NOMO-1 (cell line): Measurements from ENCODE around the gene CUX1.
"Not testable (repeated sequence)": the region's sequence is repeated elsewhere in the genome, so short reads cannot be mapped to it uniquely, and the experiment has no call there.

Experiments used
- DNase-seq, 2 experiments: peaks; one replicate each; lab custom pipeline; 2025; ENCODE audit not compliant: unreplicated experiment in 2 of 2; lab: John Stamatoyannopoulos, UW

CUX1 gene

DNA sequence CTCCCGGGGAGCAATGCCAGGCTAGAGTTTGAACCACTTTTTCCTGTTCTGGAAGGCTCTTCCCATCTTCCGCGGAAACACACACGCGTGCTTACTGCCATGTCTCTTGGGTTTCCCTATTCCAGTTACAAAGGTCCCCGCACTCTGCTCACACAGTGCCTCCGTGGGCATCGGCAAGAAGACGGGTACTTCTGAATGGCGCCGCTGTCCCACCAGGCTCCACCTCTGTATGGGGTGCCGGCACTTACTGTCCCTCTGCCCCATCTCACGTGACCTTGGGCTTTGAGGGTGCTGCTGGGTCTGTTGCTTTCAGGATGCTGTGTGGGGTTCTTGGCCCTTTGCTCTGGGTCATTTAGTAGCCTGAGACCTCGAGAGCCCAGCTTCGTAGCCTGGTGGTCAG lies 298.5 kb downstream of the CUX1 start:
- DNase-seq, result no peak

DNA sequence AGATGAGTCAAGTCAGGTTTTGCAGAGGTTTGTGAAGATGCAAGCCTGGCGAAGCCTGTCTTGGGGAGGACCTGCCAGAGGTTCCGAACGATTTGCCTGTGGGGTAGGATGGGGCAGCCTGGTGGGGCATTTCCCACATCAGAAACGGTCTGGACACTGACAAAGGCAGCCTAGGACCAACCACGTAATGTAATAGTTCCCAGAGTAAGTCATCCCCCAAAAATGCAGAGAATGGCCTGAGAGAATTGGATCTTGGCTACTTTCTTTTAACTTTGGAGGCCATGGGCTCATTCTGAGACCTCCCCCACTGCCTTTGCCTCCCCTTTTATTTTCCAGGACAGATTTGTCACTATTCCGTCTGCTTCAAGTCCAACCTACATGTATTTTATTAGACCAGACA lies 300.3 kb downstream of the CUX1 start:
- no peak for DNase-seq

- no peak for DNase-seq
Observed at GRCh38 chr7:102119213-102119651, 301.8 kb downstream of the CUX1 start.

DNA sequence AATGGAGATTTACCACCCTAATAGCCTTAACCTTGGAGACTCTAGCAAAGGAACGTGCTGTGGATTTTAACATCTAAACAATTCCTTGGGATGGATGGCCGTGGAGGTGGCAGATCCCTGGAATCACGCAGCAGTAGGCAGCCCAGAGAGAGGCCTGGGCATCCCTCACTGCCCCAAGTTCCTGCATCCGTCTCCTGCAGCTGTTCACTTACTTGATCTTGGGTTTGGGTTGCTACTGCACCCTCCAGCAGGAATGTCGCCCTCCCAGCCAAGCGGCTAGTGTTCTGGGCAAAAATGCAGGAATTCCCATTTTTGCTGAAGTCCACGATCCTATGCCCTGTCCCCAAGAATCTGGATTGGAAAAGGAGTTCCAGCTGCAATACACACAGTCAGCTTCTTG lies 302.5 kb downstream of the CUX1 start:
- DNase-seq, result no peak

DNA sequence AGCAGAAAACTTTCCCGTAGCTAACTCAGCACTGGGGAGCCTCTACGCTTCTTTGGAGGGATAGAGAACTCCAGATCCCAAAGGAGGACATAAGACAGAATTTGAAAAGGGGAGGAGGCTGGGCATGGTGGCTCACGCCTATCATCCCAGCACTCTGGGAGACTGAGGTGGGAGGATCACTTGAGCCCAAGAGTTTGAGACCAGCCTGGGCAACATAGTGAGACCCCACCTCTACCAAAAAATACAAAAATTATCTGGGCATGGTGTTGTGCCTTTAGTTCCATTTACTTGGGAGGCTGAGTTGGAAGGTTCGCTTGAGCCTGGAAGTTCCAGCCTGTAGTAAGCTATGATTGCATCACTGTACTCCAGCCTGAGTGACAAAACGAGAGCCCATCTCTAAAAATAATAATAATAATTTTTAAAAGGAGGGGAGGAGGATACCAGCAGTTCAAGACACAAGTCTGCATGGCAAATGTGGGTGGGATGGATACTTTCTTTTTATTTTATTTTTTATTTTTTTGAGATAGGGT lies 303.3 kb downstream of the CUX1 start:
- no peak for DNase-seq

DNA sequence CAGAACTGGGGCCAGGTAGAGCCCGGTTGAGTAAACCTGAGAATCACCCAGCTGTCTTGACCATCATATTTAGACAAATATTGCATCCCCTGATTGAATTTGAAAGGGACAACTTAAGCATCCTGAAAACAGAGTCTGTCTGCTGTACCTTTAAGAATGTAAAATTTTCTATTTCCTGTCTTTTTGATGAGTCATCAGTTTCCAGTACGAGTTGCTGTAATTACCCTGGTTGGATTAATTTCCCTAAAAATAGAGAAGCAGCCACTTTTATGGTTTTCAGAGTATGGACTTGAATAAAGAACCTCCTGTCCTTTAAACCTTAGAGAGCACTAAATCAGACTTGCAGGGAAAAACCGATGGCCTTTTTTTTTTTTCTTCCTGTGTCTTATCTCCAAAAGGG lies 304.6 kb downstream of the CUX1 start:
- DNase-seq, result peak; percentile 53 to 99

DNA sequence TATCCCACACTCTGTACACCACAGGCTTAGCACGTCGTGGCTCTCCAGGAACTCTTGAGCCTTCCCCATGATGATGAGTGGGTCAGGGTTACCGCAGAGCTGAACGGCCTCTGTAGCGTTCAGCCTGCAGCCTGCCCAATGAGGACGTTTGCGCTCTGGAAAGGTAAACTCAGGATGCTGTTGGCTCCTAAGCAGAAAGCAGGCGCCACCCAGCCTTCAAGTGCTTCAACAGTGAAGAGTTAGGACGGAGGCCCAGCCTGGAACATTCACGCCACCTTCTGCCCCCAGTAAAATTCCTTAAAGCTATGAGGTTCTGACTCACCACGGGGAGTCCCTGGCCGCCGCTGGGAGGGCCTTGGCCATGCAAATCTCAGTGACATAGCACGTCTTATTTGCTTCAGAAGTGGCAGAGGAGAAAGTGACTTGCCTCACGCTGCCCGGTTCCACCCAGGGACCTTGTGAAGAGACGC lies 307.7 kb downstream of the CUX1 start:
- DNase-seq, result no peak

DNA sequence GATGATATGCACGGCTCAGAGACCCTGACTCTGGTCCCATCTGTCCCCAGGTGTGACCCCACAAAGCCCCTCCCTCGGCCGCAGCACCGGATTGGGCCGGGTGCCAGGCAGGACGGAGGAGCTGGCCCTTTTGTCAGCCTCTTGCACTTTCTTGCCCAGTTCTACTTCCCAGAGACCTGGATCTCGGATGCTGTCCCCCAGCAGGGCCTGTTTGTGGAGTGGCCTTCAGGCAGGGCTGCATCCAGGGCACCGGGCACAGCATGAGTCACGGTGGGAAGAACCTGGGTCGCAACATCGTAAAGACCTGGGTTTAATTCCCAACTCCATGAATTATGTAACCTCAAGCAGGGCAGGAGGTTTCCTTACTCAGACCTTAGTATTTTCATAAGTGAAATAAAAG lies 310.9 kb downstream of the CUX1 start:
- DNase-seq, result no peak

GRCh38 chr7:102129636-102130370 lies 312.4 kb downstream of the CUX1 start:
- no peak for DNase-seq

GRCh38 chr7:102132209-102132752 lies 314.9 kb downstream of the CUX1 start:
- DNase-seq, result peak; percentile 85 to 96

DNA sequence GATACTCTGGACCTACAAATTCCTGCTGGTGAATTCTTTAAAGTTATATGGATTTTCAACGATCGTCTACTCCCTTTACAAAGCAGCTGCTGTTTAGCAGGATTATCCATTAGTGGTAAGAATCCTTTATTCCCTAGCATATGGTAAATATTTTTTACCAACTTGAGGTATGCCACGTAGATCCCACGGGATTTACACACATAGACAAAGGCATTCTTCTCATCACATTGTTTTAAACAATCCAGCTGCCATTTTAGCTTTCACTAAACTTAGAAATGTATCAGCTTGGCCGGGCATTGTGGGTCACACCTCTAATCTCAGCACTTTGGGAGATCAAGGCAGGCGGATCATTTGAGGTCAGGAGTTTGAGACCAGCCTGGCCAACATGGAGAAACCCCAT lies 321.2 kb downstream of the CUX1 start:
- DNase-seq, result no peak

DNA sequence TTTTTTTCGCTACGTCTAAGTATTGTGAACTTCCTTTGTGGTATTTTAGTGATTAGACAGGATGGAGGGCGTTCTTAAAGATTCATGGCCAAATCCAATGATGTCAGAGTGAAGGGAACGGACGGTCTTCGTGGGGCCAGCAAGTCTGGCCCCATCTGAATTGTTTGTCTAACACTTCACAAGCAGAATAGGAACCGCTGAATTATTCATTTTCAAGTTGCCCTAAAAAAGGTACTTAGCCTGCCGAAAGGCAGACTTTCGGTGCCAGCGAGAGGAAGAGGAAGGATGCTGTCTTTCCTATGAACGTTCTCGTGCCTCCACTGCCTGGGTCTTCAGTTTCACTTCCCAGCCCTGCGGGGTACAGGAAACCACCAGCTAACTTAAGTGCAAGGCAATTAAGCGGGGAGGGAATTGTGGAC lies 323.5 kb downstream of the CUX1 start:
- DNase-seq, result peak; percentile 95 to 99

DNA sequence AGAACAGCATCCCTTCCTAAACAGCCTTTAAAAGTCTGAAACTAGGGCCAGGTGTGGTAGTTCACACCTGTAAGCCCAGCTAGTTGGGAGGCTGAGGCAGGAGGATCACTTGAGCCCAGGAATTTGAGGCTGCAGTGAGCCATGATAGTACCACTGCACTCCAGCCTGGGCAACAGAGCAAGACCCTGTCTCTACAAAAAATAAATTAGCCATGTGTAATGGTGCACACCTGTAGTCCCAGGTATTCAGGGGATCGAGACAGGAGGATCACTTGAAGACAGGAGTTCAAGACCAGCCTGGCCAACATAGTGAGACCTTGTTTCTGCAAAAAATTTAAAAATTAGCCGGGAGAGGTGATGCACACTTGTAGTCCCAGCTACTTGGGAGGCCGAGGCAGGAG lies 325.0 kb downstream of the CUX1 start:
- not testable (repeated sequence) for DNase-seq

DNA sequence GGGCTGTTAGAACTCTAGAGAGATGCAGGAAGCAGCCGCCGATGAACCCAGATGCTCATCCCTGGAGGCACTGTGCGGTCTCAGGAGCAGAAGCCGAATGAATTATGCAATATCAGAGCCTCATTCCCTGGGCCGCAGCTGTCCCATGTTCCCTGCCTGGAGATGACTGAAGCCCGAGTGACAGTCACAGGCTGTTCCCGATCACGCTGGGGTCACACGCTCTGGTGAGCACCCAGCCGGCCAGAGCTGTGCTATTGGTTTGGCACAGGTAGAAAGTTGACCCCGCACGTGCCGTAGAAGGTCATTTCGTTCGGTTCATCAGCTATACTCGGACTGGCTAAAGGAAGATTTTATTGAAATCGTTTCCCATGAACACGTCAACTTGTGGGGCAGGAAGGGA lies 328.7 kb downstream of the CUX1 start:
- no peak for DNase-seq

- peak; percentile 88 for DNase-seq
Observed at GRCh38 chr7:102147008-102147407, 329.6 kb downstream of the CUX1 start.

DNA sequence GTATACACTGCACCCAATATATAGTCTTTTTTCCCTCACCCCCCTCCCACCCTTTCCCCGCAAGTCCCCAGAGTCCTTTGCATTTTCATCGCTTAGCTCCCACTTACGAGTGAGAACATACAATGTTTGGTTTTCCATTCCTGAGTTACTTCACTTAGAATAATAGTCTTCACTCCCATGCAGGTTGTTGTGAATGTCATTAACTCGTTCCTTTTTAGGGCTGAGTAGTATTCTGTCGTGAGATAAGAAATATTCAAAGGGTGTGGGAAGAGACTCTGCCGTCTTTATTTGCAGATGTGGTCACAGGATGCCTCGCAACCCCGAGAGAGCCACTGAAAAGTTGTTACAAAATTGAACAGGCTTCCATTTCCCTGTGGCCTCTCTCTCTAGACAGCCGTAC lies 331.4 kb downstream of the CUX1 start:
- DNase-seq, result no peak

GRCh38 chr7:102149416-102149815 lies 332.0 kb downstream of the CUX1 start:
- DNase-seq, result no peak

- no peak for DNase-seq
Observed at GRCh38 chr7:102150266-102150665, 332.8 kb downstream of the CUX1 start.

DNA sequence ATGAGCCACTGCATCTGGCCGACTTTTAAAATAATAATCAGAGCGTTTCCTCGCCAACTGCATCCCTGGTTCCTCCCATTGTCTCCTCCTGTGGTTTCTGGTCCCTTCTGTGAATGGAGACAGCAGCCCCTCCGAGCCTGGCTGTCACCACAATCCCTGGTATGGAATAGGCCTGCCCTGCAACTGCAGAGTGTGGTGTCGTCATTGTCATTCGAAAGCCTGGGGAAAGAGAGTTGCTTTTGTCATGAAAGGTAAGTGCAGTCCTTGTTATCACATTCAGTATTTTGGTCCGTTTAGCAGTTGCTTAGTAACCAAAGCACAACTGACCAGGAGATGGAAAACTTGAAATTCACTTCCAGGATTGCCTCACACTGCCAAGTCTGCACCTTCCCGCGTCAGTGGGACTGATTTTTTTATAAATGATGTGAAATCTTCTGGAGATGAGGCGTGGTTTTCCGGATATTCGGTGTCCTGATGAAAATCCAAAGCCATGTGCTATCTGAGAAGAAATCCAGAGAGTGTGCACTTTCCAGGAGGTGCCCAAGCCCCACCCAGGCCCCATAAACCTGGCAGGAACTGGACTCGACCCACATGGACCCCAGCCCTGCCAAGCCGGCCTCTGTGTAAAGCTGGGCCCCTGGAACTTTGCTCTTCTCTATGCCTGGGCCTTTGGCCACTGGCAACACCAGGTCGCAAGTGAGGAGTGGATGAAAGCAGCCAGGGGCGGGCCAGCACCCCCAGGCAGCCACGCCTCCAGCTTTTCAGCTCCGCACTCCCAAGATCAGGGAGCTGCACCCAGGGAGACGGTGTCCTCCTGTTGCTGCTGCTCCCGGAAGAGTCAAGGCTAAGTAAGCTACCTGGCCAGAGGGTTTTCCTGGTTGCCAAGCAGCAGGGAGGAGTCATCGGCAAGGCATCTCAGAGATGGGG lies 335.5 kb downstream of the CUX1 start:
- no peak for DNase-seq

- no peak for DNase-seq
Observed at GRCh38 chr7:102153599-102153946, 336.1 kb downstream of the CUX1 start.

DNA sequence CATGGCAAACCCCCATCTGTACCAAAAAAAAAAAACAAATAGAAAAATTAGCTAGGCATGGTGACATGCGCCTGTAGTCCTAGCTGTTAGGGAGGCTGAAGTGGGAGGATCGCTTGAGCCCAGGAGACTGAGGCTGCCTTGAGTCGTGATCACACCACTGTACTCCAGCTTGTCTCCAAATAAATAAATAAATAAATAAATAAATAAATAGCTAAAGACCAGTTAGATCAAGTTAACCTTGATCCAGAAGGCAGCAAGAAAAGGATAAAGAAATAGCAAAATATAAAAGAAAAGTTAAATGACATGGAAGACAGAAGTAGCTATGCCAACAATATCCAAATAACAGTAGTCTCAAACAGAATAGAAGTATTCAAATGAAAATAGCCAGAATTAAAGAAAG lies 337.0 kb downstream of the CUX1 start:
- no peak for DNase-seq
